IMR-90 (cell line): ENCODE measurements around the gene TAGLN. TPM values are rescaled to one million over a fixed set of nuclear protein-coding genes. Genes with fewer than 3 reads are reported as not detected.
"Not testable (repeated sequence)": the region's sequence is repeated elsewhere in the genome, so short reads cannot be mapped to it uniquely, and the experiment has no call there.

ENCODE experiments used
- ATAC-seq: fragments of 200-7000 bp; cut with Tn5 transposase; 2 replicates; pipeline ENCODE4 v1.9.1; 2020; ENCODE audit warnings: low read depth, mild to moderate bottlenecking, moderate library complexity
- BruUV-seq: library from RNA; stranded (reverse); fragments of 400-500 nt; replicated peaks from 2 replicates; lab custom pipeline; 2021; lab: Mats Ljungman, UMichigan
- CTCF ChIA-PET: fragments of 300-600 bp; formaldehyde crosslinking; extraction: SDS; loops from one replicate; lab custom pipeline; 2021; ENCODE audit warnings: antibody characterized with exemption; lab: Yijun Ruan, JAX
- POLR2A ChIA-PET: fragments of 300-600 bp; sonication (Branson Sonifier 250); formaldehyde crosslinking; loops from one replicate; lab custom pipeline; 2022; ENCODE audit warnings: antibody characterized with exemption; ENCODE audit not compliant: unreplicated experiment; lab: Charles Lee
- DNase-seq: peaks from one replicate; pipeline ENCODE4 v3.0.0; 2013
- H2AFZ ChIP-seq: replicated peaks from 2 replicates; pipeline ENCODE3; 2013; ENCODE audit warnings: low read length, mild to moderate bottlenecking; ENCODE audit not compliant: poor library complexity
- H2AK5ac ChIP-seq: 2 replicates; pipeline ENCODE4 v1.6.1; 2013; ENCODE audit warnings: low read depth, low read length, inconsistent platforms
- H2AK9ac ChIP-seq: replicated peaks from 2 replicates; pipeline ENCODE3; 2013; ENCODE audit warnings: mild to moderate bottlenecking, low read depth, low read length, moderate library complexity; ENCODE audit not compliant: poor library complexity
- H2BK120ac ChIP-seq: 2 replicates; pipeline ENCODE4 v1.6.1; 2013; ENCODE audit warnings: low read depth, low read length, inconsistent platforms
- H2BK15ac ChIP-seq: 3 replicates; pipeline ENCODE4 v1.6.1; 2013; ENCODE audit warnings: low read depth, low read length, inconsistent platforms
- H2BK20ac ChIP-seq: 2 replicates; pipeline ENCODE4 v1.6.1; 2013; ENCODE audit warnings: low read depth, mild to moderate bottlenecking, inconsistent platforms, low read length, moderate library complexity
- H2BK5ac ChIP-seq: 2 replicates; pipeline ENCODE4 v1.6.1; 2013; ENCODE audit warnings: mild to moderate bottlenecking, low read depth, low read length, inconsistent platforms; ENCODE audit not compliant: poor library complexity, severe bottlenecking
- H3K14ac ChIP-seq: replicated peaks from 2 replicates; pipeline ENCODE4 v1.6.1; 2013; ENCODE audit warnings: low read depth, low read length, inconsistent platforms
- H3K18ac ChIP-seq: 2 replicates; pipeline ENCODE4 v1.6.1; 2013; ENCODE audit warnings: low read depth, low read length, control low read depth
- H3K23ac ChIP-seq: 2 replicates; pipeline ENCODE4 v1.6.1; 2013; ENCODE audit warnings: low read depth, low read length, inconsistent platforms
- H3K27ac ChIP-seq: 2 replicates; pipeline ENCODE4 v1.5.1; 2013; ENCODE audit warnings: mild to moderate bottlenecking, control low read depth, low read length; ENCODE audit not compliant: insufficient read depth
- H3K27me3 ChIP-seq: 2 replicates; pipeline ENCODE4 v1.6.1; 2013; ENCODE audit warnings: low read length; ENCODE audit not compliant: control insufficient read depth, insufficient read depth
- H3K36me3 ChIP-seq: 2 replicates; pipeline ENCODE4 v1.6.1; 2013; ENCODE audit warnings: low read length, mixed read lengths; ENCODE audit not compliant: control insufficient read depth, insufficient read depth
- H3K4ac ChIP-seq: 2 replicates; pipeline ENCODE4 v1.6.1; 2013; ENCODE audit warnings: low read depth, low read length, inconsistent platforms
- H3K4me1 ChIP-seq: 2 replicates; pipeline ENCODE4 v1.6.1; 2013; ENCODE audit warnings: low read length, mixed read lengths; ENCODE audit not compliant: control insufficient read depth, insufficient read depth
- H3K4me2 ChIP-seq: 2 replicates; pipeline ENCODE4 v1.6.1; 2013; ENCODE audit warnings: low read depth, mild to moderate bottlenecking, control low read depth, low read length, moderate library complexity
- H3K4me3 ChIP-seq: 2 replicates; pipeline ENCODE4 v1.5.1; 2013; ENCODE audit warnings: low read depth, mild to moderate bottlenecking, control low read depth, low read length, moderate library complexity; ENCODE audit not compliant: insufficient read depth
- H3K56ac ChIP-seq: 2 replicates; pipeline ENCODE4 v1.6.1; 2013; ENCODE audit warnings: low read length, inconsistent platforms; ENCODE audit not compliant: insufficient read depth; ENCODE audit errors: extremely low read depth
- H3K79me1 ChIP-seq, 2 experiments: 2 replicates each; pipeline ENCODE4 v1.6.1; 2013; ENCODE audit warnings: low read length in 2 of 2, inconsistent platforms in 1 of 2, low read depth in 1 of 2
- H3K9ac ChIP-seq: 2 replicates; pipeline ENCODE4 v1.6.1; 2013; ENCODE audit warnings: low read depth, low read length, control low read depth
- H3K9me1 ChIP-seq: 2 replicates; pipeline ENCODE4 v1.6.1; 2013; ENCODE audit warnings: low read length, inconsistent platforms; ENCODE audit not compliant: insufficient read depth
- H3K9me3 ChIP-seq: 2 replicates; pipeline ENCODE4 v1.6.1; 2013; ENCODE audit warnings: low read length; ENCODE audit not compliant: control insufficient read depth, insufficient read depth
- H4K20me1 ChIP-seq: 2 replicates; pipeline ENCODE4 v1.6.1; 2013; ENCODE audit warnings: low read length, inconsistent platforms; ENCODE audit not compliant: insufficient read depth
- H4K5ac ChIP-seq: 2 replicates; pipeline ENCODE4 v1.6.1; 2013; ENCODE audit warnings: mild to moderate bottlenecking, low read depth, low read length, control low read depth
- H4K8ac ChIP-seq, 2 experiments: 2 replicates each; pipeline ENCODE4 v1.6.1; 2013; ENCODE audit warnings: low read depth in 2 of 2, low read length in 2 of 2, control low read depth in 1 of 2, inconsistent platforms in 1 of 2
- H4K91ac ChIP-seq: 2 replicates; pipeline ENCODE4 v1.6.1; 2013; ENCODE audit warnings: low read depth, low read length, inconsistent platforms; ENCODE audit not compliant: insufficient read depth
- BHLHE40 ChIP-seq: fragments of 150-350 bp; IDR thresholded peaks from 2 replicates; pipeline ENCODE4 v1.6.1; 2016; ENCODE audit warnings: mild to moderate bottlenecking, low read depth, low read length
- CEBPB ChIP-seq: IDR thresholded peaks from 2 replicates; pipeline ENCODE4 v1.6.1; 2012; ENCODE audit warnings: low read depth, low read length, improper control_type of control experiment
- CTCF ChIP-seq: conservative IDR thresholded peaks from 2 replicates; pipeline ENCODE4 v1.5.1; 2012; ENCODE audit warnings: mild to moderate bottlenecking, low read depth, low read length, improper control_type of control experiment
- MAZ ChIP-seq: IDR thresholded peaks from 2 replicates; pipeline ENCODE4 v1.6.1; 2012; ENCODE audit warnings: low read depth, mild to moderate bottlenecking, low read length, improper control_type of control experiment, moderate library complexity, borderline replicate concordance
- MXI1 ChIP-seq: IDR thresholded peaks from 2 replicates; pipeline ENCODE4 v1.6.1; 2012; ENCODE audit warnings: low read depth, mild to moderate bottlenecking, low read length, moderate library complexity, borderline replicate concordance
- WGBS, 2 experiments: methylation state at CpG; one replicate each; pipeline versions ENCODE4 v1.1.5 to v1.1.7; 2013; ENCODE audit warnings: missing lambda C conversion rate in 2 of 2; ENCODE audit not compliant: insufficient read length in 1 of 2; ENCODE audit errors: extremely low coverage in 2 of 2; 5-methylcytosine and 5-hydroxymethylcytosine counted together
- dilution Hi-C: fragments of 300-500 bp; cut with HindIII; formaldehyde crosslinking; loops from one replicate; pipeline ENCODE4 v1.14.3; 2018; ENCODE audit warnings: low sequenced_read_pairs; ENCODE audit not compliant: unreplicated experiment
- in situ Hi-C: fragments of 300-500 bp; cut with MboI; formaldehyde crosslinking; loops from 3 replicates; pipeline ENCODE4 v1.14.3; 2019; ENCODE audit warnings: low sequenced_read_pairs, inconsistent platforms, mixed read lengths
- intact Hi-C: fragments of 100-400 bp; cut with micrococcal nuclease; formaldehyde crosslinking; loops from 2 replicates; pipeline ENCODE4 v1.10.0; 2022
- polyA plus RNA-seq, 3 experiments: library from polyadenylated mRNA; depleted of rRNA; stranded (reverse); fragments of >200 nt; gene quantifications; 2 replicates each; pipeline ENCODE4 v1.2.3, GENCODE V29; 2012; ENCODE audit warnings: low replicate concordance in 1 of 3
- total RNA-seq: library from RNA; depleted of rRNA; stranded (reverse); fragments of >200 nt; gene quantifications from 2 replicates; pipeline ENCODE4 v1.2.3, GENCODE V29; 2012

TAGLN gene
- total and polyA plus RNA-seq, 2 of the 4 experiments (the other 2 are of a cell fraction), result 2,558 to 3,760 TPM

- no peak for TF ChIP-seq BHLHE40
- TF ChIP-seq MAZ, result no peak
- TF ChIP-seq CEBPB, result no peak
- TF ChIP-seq CTCF, result no peak
- TF ChIP-seq MXI1, result no peak
These were observed 6.1 kb downstream of the TAGLN start (continued) for GRCh38 chr11:117205211-117205818.

DNA sequence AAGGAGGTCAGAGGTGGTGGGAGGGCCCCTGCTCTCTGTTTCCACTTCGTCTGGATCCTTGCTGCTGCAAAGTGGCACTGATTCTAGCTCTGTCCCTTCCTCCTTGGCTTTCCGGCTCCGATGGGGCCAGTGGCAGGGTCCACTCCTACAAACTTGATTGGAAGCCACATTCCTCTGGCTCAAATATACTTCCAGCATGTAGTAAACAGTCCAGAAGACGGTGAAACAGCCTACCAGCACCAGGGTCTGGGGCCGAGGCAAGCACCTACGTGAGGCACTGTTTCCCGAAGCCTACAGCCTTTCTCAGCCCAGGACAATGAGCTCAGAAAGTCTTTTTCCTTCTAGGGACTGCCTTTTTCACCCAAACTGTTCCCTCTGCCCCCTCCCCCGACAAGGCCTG, 6.9 kb downstream of the TAGLN start:
- peaks cover 45% of the 10 kb centered on the region for H3K36me3 ChIP-seq
- CTCF ChIA-PET, intact Hi-C loops, H4K91ac ChIP-seq, H2BK20ac ChIP-seq, H3K27me3 ChIP-seq, H3K4me2 ChIP-seq, H4K5ac ChIP-seq, H2AFZ ChIP-seq, POLR2A ChIA-PET, H3K9ac ChIP-seq, H3K18ac ChIP-seq, H3K23ac ChIP-seq, H3K4me3 ChIP-seq, H3K9me3 ChIP-seq, H4K8ac ChIP-seq, H2AK5ac ChIP-seq, in situ Hi-C loops, H2BK120ac ChIP-seq, H2AK9ac ChIP-seq, H3K27ac ChIP-seq, dilution Hi-C loops, BruUV-seq, H3K56ac ChIP-seq, DNase-seq, ATAC-seq, H3K14ac ChIP-seq, H2BK15ac ChIP-seq, H2BK5ac ChIP-seq: not testable (repeated sequence)
- H3K79me1 ChIP-seq, result peaks cover 20 to 44% of the 10 kb centered on the region in 2 experiments
- H3K4ac ChIP-seq, result peak overlapping the region; percentile 50
- H3K9me1 ChIP-seq, result peaks cover 19% of the 10 kb centered on the region
- peaks cover 43% of the 10 kb centered on the region for H4K20me1 ChIP-seq
- WGBS, 2 experiments, result 90% methylated on average over 6 of the region's 8 CpGs; no CpG with 5 or more reads in 1 of the 2 experiments
- peaks cover 33% of the 10 kb centered on the region for H3K4me1 ChIP-seq
